Lower leg skin (tissue), 3 donors: Measurements from ENCODE around the gene TRDMT1.

Source experiments
- POLR2A ChIP-seq, 2 donors: fragments of 450-650 bp; IDR thresholded peaks; one replicate each; pipeline ENCODE4 v1.6.1; 2016 to 2017; ENCODE audit warnings: antibody characterized with exemption in 2 of 2, mild to moderate bottlenecking in 1 of 2, moderate library complexity in 1 of 2
- TF ChIP-seq, protein P1 (sequence below), 3 donors: fragments of 450-650 bp; IDR thresholded peaks; one replicate each; pipeline ENCODE4 v1.5.1; 2016; ENCODE audit warnings: antibody characterized with exemption in 3 of 3, mild to moderate bottlenecking in 3 of 3, moderate library complexity in 2 of 3

GRCh38 chr10:17216901-17217395 lies 15.5 kb upstream of the TRDMT1 start:
- TF ChIP-seq, protein P1, sequence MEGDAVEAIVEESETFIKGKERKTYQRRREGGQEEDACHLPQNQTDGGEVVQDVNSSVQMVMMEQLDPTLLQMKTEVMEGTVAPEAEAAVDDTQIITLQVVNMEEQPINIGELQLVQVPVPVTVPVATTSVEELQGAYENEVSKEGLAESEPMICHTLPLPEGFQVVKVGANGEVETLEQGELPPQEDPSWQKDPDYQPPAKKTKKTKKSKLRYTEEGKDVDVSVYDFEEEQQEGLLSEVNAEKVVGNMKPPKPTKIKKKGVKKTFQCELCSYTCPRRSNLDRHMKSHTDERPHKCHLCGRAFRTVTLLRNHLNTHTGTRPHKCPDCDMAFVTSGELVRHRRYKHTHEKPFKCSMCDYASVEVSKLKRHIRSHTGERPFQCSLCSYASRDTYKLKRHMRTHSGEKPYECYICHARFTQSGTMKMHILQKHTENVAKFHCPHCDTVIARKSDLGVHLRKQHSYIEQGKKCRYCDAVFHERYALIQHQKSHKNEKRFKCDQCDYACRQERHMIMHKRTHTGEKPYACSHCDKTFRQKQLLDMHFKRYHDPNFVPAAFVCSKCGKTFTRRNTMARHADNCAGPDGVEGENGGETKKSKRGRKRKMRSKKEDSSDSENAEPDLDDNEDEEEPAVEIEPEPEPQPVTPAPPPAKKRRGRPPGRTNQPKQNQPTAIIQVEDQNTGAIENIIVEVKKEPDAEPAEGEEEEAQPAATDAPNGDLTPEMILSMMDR (IDR thresholded peaks at IDR 0.05), result no peak
- no peak for TF ChIP-seq POLR2A (IDR thresholded peaks at IDR 0.05)
